Measurements from ENCODE around the gene SULT4A1. TPM values are rescaled to one million over a fixed set of nuclear protein-coding genes. Genes with fewer than 3 reads are reported as not detected.

The SULT4A1 gene
- total and polyA plus RNA-seq, 2 of the 4 experiments (the other 2 are of a cell fraction), result 1.1 to 5.2 TPM

DNA sequence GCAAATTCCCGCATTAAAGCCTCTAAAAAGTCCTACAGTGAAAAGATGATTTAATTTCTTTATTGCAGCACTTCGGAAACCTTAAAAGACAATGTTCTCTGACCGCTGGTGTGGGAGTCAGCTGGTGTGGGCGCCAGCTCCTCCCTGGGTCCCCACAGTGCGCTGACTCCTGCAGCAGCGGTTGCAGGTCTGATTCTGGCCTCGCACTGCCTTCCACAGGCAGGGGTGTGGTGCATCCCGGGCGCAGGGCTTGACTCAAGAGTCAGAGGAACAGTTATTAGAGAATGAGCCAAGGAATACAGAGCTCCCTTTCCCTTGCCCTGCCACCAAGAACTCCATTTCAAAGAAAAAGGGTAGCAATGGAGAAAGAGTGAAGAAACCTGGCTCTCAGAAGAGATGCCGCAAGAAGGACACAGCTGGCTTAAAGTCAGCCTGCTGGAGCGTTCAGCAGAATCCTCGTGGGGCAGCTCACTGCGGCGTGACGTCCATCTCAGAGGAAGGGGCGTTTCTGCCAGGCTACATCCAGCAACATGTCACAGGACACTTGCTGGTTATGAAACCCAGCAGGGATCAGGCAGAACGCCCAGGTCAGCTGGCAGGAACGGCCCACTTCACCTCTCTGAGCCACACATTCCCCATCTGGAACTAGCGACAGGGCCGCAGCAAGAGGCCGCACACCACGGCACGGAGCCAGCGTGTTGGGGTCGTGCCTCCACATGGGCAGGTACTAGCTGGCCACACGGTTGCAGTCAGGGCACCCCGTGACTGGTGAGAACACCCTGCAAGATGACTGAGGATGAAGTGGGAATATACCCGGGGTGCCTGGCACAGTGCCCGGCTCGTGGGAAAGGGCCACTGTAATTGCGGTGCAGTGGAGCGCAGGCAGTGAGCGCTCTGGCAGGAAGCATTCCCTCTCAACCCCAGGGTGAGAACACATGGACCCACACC lies 32.1 kb downstream of the SULT4A1 start:
- Histone ChIP-seq H4K20me1 (ENCODE audit: insufficient read depth, low read length) (no peaks in the 10 kb centered on the region; the same call in 1 of the 2 replicates), H4K5ac (ENCODE audit: low read depth, low read length) (peak overlapping the region; percentile 46; the same call in 1 of the 2 replicates), H3K79me1 (ENCODE audit: low read depth in 1 of 2, low read length in 2 of 2) (no peaks in the 10 kb centered on the region), H2BK15ac (ENCODE audit: low read depth, low read length) (no peak overlapping the region), H3K56ac (ENCODE audit: extremely low read depth, insufficient read depth, low read length) (no peak overlapping the region), H3K9me3 (ENCODE audit: control insufficient read depth, insufficient read depth, low read length) (no peaks in the 10 kb centered on the region), H3K23ac (ENCODE audit: low read depth, low read length) (no peak overlapping the region), H3K36me3 (ENCODE audit: control insufficient read depth, insufficient read depth, low read length) (no peaks in the 10 kb centered on the region), H3K9me1 (ENCODE audit: insufficient read depth, low read length) (peaks cover 13% of the 10 kb centered on the region), H4K91ac (ENCODE audit: insufficient read depth, low read depth, low read length) (peak overlapping the region; percentile 33; the same call in 1 of the 2 replicates), H2BK5ac (ENCODE audit: low read depth, low read length, poor library complexity, severe bottlenecking) (no peak overlapping the region), H2BK20ac (ENCODE audit: low read depth, low read length) (no peak overlapping the region), H3K4me1 (ENCODE audit: control insufficient read depth, insufficient read depth, low read length) (peaks cover 44% of the 10 kb centered on the region), H3K14ac (replicated peaks; ENCODE audit: low read depth, low read length) (no peak overlapping the region), H4K8ac (ENCODE audit: low read depth in 2 of 2, low read length in 2 of 2) (peak overlapping the region; percentile 15 to 77; a peak in 2 of 4 replicates), H3K4me2 (ENCODE audit: low read depth, low read length) (no peak overlapping the region; the same call in 1 of the 2 replicates), H3K27me3 (ENCODE audit: control insufficient read depth, insufficient read depth, low read length) (no peaks in the 10 kb centered on the region), H2AK9ac (replicated peaks; ENCODE audit: low read depth, low read length, poor library complexity) (peak overlapping the region; percentile 79), H2AK5ac (ENCODE audit: low read depth, low read length) (no peak overlapping the region; the same call in 1 of the 2 replicates), H3K27ac (ENCODE audit: insufficient read depth, low read length) (peak overlapping the region; percentile 57; the same call in 1 of the 2 replicates), H2BK120ac (ENCODE audit: low read depth, low read length) (no peak overlapping the region), H3K9ac (ENCODE audit: low read depth, low read length) (no peak overlapping the region), H3K18ac (ENCODE audit: low read depth, low read length) (no peak overlapping the region), H2AFZ (replicated peaks; ENCODE audit: low read length, poor library complexity) (peak overlapping the region; percentile 63), H3K4ac (ENCODE audit: low read depth, low read length) (peak overlapping the region; percentile 57; the same call in 1 of the 2 replicates), H3K4me3 (ENCODE audit: insufficient read depth, low read depth, low read length) (no peak overlapping the region)
- CTCF ChIA-PET, result interaction anchor here (0.6 to 1.2 kb wide), 3 partner anchors 19 to 76 kb away, joined by 3 read pairs; no protein-coding TSS in a partner anchor
- no TSS peak for BruUV-seq (replicated peaks)
- WGBS, 2 experiments (ENCODE audit: extremely low coverage in 2 of 2, insufficient read length in 1 of 2), result 27% methylated on average over 12 of the region's 33 CpGs; no CpG with 5 or more reads in 1 of the 2 experiments
- in situ Hi-C loops (cut with MboI; ENCODE audit: low sequenced_read_pairs), result no loop called here
- POLR2A ChIA-PET (ENCODE audit: unreplicated experiment), result no interaction called here
- intact Hi-C loops (cut with micrococcal nuclease), result no loop called here
- dilution Hi-C loops (cut with HindIII; ENCODE audit: low sequenced_read_pairs, unreplicated experiment), result no loop called here
- TF ChIP-seq CEBPB (IDR thresholded peaks at IDR 0.05; ENCODE audit: low read depth, low read length) (no peak), MXI1 (IDR thresholded peaks at IDR 0.05; ENCODE audit: borderline replicate concordance, low read depth, low read length) (no peak)
- DNase-seq (peak; percentile 54), ATAC-seq (ENCODE audit: low read depth) (no peak)
